KOPT-K1 (cell line): ENCODE measurements around the gene MYH7B.

Experiments
- H3K27ac ChIP-seq: fragments of 200-600 bp; sonication (generic); 2 replicates; pipeline ENCODE4 v1.5.1; 2016; ENCODE audit warnings: antibody characterized with exemption, mild to moderate bottlenecking, low read depth, low read length; ENCODE audit not compliant: poor library complexity, severe bottlenecking
- H3K36me3 ChIP-seq: fragments of 200-600 bp; sonication (generic); 2 replicates; pipeline ENCODE4 v1.5.1; 2017; ENCODE audit warnings: antibody characterized with exemption, mild to moderate bottlenecking, low read length, moderate library complexity; ENCODE audit not compliant: insufficient read depth
- H3K9me3 ChIP-seq: fragments of 200-600 bp; sonication (generic); 2 replicates; pipeline ENCODE4 v1.5.1; 2017; ENCODE audit warnings: antibody characterized with exemption, low read length, mild to moderate bottlenecking; ENCODE audit not compliant: insufficient read depth, poor library complexity, severe bottlenecking

MYH7B gene

DNA sequence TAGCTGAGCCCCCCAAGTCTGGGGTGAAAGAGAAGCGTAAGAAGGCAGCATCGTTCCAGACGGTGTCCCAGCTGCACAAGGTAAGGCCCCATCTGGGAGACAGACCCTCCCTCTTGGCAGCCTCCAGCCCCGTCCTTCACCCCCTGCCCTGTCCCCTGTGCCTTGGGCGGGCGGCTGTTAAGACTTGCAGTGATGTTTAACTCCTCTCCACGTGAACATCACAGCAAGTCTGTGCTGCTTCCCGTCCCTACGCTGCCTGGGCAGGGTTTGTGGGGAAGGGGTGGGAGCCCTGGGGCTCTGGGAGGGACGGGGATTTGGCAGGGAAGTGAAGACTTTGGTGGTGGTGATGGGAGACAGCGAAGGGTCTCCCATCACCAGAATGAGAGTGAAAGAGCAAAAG is 34.6 kb downstream of the MYH7B start:
- Histone ChIP-seq H3K36me3 (peaks cover 19% of the 10 kb centered on the region), H3K27ac (no peak overlapping the region), H3K9me3 (no peaks in the 10 kb centered on the region)

DNA sequence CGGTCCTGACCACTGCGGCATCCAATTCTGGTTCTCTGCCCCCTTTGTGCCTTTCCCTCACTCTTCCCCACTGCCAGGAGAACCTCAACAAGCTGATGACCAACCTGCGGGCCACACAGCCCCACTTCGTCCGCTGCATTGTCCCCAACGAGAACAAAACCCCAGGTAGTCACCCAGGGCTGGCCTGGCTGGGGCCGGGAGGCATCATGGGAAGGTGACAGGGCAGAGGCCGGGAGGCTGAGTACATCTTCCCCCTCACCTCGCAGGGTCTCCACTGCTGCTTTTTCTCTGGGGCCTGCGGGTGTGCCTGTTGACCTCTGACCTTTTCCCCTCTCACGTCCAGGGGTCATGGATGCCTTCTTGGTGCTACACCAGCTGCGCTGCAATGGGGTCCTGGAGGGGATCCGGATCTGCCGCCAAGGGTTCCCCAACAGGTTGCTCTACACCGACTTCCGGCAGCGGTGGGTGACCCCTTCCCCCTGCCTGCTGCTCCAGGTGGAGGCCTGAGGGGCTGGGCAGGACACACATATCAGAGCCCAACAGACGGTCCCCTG is 35.1 kb downstream of the MYH7B start:
- Histone ChIP-seq H3K9me3 (no peaks in the 10 kb centered on the region), H3K36me3 (peaks cover 24% of the 10 kb centered on the region), H3K27ac (no peak overlapping the region)

DNA sequence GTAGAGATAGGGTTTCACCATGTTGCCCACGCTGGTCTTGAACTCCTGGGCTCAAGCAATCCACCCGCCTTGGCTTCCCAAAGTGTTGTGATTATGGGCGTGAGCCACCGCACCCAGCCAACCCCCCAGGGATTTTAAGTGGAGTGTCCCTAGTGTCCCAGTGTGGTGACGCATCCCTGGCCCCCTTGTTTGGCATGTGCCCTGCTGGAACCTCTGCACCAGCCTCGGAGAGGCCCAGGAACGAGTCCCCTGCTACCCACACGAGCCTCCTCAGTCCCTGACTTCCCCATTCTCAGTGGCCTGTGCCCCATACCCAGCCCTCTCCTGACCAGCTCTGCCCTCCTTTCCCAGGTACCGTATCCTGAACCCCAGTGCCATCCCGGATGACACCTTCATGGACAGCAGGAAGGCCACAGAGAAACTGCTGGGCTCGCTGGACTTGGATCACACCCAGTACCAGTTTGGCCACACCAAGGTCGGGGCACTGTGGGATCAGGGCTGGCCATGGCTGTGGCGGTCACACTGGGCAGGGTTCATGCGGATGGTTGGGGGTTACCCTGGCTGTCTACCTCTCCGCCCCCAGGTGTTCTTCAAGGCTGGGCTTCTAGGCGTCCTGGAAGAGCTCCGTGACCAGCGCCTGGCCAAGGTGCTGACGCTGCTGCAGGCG is 37.2 kb downstream of the MYH7B start:
- no peak overlapping the region for H3K27ac ChIP-seq
- H3K9me3 ChIP-seq, result no peaks in the 10 kb centered on the region
- H3K36me3 ChIP-seq, result peaks cover 32% of the 10 kb centered on the region

DNA sequence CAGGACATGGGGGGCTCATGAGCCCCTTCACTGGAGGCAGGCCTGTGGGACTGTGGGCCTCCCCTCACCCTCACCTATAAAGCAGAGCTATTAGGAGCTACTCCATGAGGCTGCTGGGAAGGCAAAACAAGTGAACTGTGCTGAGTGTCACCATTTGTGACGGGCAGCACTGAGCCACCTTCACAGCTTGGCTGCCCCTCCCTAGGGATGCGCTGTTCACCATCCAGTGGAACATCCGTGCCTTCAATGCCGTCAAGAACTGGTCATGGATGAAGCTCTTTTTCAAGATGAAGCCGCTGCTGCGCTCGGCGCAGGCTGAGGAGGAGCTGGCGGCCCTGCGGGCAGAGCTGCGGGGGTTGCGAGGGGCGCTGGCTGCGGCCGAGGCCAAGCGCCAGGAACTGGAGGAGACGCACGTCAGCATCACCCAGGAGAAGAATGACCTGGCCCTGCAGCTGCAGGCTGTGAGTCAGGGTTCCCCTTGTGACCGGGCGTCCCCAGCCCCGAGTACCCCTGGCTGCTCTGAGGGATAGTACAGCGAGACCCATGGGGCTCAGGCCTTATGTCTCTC is 38.4 kb downstream of the MYH7B start:
- Histone ChIP-seq H3K9me3 (no peaks in the 10 kb centered on the region), H3K36me3 (peaks cover 43% of the 10 kb centered on the region), H3K27ac (no peak overlapping the region)

DNA sequence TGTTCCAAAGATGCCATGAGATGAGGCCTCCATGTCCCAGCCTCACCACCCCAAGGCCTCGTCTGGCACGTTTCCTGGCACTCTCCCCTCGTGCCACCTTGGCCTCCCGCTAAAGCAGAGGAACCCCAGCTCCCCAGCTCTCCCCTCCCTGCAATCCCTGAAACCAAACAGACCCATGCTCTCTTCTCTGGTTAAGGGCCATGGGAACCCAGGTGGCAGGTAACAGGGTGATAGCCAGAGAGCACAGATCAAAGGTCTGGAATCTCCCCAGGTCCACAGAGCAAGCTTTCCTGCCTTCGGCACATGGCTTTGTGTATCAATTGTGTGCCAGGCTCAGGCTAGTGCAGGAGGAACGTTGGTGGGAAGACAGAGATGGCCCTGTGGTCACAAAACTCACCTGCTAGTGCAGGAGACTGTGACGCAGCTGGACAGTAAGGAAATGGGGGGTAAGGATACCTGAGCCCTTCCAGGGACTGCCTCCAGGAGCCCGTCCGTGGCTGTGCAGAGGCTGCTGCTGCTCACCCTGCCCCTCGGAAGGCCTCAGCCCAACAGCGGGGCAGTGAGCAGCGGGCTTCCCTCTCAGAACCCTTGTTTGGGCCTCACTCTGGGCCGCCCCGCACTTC is 39.0 kb downstream of the MYH7B start:
- Histone ChIP-seq H3K9me3 (no peaks in the 10 kb centered on the region), H3K36me3 (peaks cover 49% of the 10 kb centered on the region), H3K27ac (no peak overlapping the region)

DNA sequence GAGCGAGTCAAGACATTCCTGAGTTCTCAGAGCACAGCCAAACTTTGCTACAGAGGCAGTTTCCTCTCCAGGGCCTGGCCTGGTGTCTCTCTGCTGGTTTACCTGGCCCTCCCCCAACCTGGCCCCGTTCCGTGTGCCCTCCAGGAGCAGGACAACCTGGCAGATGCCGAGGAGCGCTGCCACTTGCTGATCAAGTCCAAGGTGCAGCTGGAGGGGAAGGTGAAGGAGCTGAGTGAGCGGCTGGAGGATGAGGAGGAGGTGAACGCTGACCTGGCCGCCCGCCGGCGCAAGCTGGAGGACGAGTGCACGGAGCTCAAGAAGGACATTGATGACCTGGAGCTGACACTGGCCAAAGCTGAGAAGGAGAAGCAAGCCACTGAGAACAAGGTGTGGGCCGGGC is 39.5 kb downstream of the MYH7B start:
- Histone ChIP-seq H3K36me3 (peaks cover 54% of the 10 kb centered on the region), H3K27ac (no peak overlapping the region), H3K9me3 (no peaks in the 10 kb centered on the region)

DNA sequence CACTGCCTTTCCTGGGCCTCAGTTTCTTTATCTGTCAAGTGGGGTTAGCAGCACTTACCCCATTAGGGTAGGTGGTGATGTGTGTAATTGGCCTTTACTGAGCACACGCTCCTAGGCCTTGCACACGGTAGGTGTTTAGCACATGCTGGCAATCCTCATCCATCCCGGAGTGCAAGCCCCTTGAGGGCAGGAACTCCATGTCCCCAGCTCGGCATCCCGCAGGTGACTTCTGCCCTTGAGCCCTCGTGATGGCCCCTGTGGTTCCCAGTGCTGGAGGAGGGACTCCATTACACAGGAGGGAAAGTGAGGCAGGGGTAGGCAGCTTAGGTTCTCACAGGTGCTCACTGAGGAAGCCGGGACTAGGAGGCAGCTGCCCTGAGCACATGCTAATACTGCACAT is 40.0 kb downstream of the MYH7B start:
- Histone ChIP-seq H3K27ac (no peak overlapping the region), H3K9me3 (no peaks in the 10 kb centered on the region), H3K36me3 (peaks cover 59% of the 10 kb centered on the region)

DNA sequence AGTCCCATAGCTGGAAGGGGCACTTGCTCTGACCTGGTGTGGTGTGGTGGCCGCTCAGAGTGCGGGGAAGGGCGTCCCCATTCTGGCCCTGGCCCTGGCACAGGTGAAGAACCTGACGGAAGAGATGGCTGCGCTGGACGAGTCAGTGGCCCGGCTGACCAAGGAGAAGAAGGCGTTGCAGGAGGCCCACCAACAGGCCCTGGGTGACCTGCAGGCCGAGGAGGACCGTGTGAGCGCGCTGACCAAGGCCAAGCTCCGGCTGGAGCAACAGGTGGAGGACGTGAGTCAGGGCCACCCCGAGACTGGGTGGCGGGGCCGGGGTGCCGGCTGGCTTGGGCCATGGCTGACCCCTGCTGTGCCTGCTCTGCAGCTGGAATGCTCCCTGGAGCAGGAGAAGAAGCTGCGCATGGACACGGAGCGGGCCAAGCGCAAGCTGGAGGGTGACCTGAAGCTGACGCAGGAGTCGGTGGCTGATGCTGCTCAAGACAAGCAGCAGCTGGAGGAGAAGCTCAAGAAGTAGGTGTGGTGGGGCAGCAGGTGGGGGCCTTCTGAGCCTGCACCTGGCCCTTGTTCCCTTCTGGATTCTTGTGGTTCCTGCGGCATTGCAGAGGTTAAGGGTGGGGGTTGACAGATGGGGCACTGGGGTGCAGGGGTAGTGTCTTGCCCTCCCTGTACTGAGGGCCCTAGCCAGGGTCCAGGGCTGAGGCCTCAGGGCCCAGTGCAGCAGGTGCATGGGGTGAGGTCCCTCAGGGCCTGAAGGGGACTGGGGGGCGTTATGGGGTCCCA is 40.8 kb downstream of the MYH7B start:
- H3K36me3 ChIP-seq, result peaks cover 67% of the 10 kb centered on the region
- H3K27ac ChIP-seq, result peak overlapping the region; percentile 1
- no peaks in the 10 kb centered on the region for H3K9me3 ChIP-seq

DNA sequence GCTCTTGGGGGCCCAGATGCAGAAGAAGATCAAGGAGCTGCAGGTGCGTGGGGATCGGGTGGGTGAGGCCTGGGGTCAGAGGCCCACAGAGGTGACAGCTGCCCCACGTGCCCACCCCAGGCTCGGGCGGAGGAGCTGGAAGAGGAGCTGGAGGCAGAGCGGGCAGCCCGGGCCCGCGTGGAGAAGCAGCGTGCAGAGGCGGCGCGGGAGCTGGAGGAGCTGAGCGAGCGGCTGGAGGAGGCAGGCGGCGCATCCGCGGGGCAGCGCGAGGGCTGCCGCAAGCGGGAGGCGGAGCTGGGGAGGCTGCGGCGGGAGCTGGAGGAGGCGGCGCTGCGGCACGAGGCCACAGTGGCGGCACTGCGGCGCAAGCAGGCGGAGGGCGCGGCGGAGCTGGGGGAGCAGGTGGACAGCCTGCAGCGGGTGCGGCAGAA is 41.5 kb downstream of the MYH7B start:
- H3K36me3 ChIP-seq, result peaks cover 74% of the 10 kb centered on the region
- peak overlapping the region; percentile 1 for H3K27ac ChIP-seq
- H3K9me3 ChIP-seq, result no peaks in the 10 kb centered on the region

DNA sequence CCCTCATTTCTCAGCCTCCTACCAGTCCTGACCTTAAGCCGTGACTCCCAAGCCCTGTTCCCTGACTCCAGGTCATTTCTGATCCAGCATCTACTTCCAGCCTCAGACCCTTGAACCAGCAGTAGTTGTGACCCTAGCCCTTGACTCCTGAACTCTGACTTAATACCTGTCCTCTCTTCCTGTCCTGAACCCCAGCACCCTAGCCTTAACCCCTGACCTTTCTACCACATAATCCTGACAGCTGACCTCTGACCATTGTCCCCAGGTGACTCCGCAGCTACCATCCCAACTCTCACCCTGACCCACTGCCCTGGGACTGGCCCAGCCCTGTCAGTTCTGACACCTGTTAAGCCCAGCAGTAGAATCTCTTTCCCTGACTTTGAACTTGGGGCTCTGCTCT is 42.1 kb downstream of the MYH7B start:
- Histone ChIP-seq H3K27ac (no peak overlapping the region), H3K36me3 (peaks cover 80% of the 10 kb centered on the region), H3K9me3 (no peaks in the 10 kb centered on the region)

DNA sequence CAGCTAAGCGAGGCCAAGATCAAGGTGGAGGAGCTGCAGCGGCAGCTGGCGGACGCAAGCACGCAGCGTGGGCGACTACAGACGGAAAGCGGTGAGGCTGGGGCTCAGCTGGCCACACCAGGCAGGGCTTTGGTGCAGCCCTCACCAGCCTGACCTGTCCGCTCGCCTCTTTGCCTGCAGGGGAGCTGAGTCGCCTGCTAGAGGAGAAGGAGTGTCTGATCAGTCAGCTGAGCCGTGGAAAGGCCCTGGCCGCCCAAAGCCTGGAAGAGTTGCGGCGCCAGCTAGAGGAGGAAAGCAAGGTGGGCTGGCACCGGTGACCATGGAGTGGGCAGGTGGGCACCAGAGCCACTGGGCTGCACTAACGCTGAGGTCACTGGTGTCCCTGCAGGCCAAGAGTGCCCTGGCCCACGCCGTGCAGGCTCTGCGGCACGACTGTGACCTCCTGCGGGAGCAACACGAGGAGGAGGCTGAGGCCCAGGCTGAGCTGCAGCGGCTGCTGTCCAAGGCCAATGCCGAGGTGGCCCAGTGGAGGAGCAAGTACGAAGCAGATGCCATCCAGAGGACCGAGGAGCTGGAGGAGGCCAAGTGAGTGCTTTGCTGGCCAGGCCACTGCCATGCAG is 42.8 kb downstream of the MYH7B start:
- peaks cover 86% of the 10 kb centered on the region for H3K36me3 ChIP-seq
- H3K9me3 ChIP-seq, result no peaks in the 10 kb centered on the region

DNA sequence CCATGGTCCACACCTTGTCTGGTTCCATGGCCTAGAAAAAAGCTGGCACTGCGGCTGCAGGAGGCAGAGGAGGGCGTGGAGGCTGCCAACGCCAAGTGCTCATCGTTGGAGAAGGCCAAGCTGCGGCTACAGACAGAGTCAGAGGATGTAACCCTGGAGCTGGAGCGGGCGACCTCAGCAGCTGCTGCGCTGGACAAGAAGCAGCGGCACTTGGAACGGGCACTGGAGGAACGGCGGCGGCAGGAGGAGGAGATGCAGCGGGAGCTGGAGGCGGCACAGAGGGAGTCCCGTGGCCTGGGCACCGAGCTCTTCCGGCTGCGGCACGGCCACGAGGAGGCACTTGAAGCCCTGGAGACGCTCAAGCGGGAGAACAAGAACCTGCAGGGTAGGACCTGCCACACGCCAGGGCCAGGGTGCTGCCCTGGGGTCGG is 43.4 kb downstream of the MYH7B start:
- Histone ChIP-seq H3K36me3 (peaks cover 86% of the 10 kb centered on the region), H3K27ac (no peak overlapping the region), H3K9me3 (no peaks in the 10 kb centered on the region)

More for the DNA sequence above, 42.8 kb downstream of the MYH7B start:
- no peak overlapping the region for H3K27ac ChIP-seq

DNA sequence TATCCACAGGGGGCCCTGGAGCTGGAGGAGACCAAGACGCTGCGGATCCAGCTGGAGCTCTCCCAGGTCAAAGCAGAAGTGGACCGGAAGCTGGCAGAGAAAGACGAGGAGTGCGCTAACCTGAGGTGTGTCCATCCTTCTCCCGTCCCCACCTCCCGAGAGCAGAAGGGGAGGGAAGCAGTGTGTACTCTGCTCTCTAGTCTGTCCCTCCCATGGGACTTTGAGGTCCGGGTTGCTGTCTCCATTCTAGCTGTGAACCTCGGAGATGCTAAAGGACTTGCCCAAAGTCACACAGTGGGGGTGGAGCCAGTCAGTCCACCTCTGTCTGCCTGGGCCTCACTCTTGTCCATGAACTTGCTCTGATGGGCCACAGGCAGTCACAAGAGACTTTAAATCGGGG is 44.1 kb downstream of the MYH7B start:
- H3K27ac ChIP-seq, result no peak overlapping the region
- H3K36me3 ChIP-seq, result peaks cover 86% of the 10 kb centered on the region

DNA sequence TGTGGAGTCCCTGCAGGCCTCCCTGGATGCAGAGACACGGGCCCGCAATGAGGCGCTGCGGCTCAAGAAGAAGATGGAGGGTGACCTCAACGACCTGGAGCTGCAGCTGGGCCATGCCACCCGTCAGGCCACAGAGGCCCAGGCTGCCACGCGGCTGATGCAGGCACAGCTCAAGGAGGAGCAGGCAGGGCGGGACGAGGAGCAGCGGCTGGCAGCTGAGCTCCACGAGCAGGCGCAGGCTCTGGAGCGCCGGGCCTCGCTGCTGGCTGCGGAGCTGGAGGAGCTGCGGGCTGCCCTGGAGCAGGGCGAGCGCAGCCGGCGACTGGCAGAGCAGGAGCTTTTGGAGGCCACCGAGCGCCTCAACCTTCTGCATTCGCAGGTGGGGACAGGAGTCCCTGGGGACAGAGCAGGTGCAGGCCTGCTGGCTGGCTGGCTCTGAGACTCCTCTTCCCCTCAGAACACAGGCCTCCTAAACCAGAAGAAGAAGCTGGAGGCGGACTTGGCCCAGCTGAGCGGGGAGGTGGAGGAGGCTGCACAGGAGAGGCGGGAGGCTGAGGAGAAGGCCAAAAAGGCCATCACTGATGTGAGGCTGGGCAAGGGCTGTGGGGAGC is 44.7 kb downstream of the MYH7B start:
- no peak overlapping the region for H3K27ac ChIP-seq
- peaks cover 86% of the 10 kb centered on the region for H3K36me3 ChIP-seq
- H3K9me3 ChIP-seq, result no peaks in the 10 kb centered on the region

More for the DNA sequence above, 44.1 kb downstream of the MYH7B start:
- H3K9me3 ChIP-seq, result no peaks in the 10 kb centered on the region
